ENCODE measurements around the gene PAK1. TPM values are rescaled to one million over a fixed set of nuclear protein-coding genes. Genes with fewer than 3 reads are reported as not detected.

The PAK1 gene
- total RNA-seq, 1 experiment from 2014 or later = 80.0 TPM

- no peak for DNase-seq
- Histone ChIP-seq H3K4me2 (no peak overlapping the region), H3K27ac (no peak overlapping the region), H3K4me1 (replicated peaks; ENCODE audit: insufficient read depth) (no peaks in the 10 kb centered on the region), H3K4me3 (no peak overlapping the region), H3K27me3 (ENCODE audit: insufficient read depth, low read depth) (no peaks in the 10 kb centered on the region), H2AFZ (no peak overlapping the region), H3K9me3 (ENCODE audit: insufficient read depth, low read depth) (no peaks in the 10 kb centered on the region), H3K36me3 (ENCODE audit: low read depth) (no peaks in the 10 kb centered on the region), H4K20me1 (ENCODE audit: insufficient read depth) (no peaks in the 10 kb centered on the region), H3K79me2 (ENCODE audit: low read depth) (no peaks in the 10 kb centered on the region), H3K9me2 (ENCODE audit: insufficient read depth) (no peaks in the 10 kb centered on the region), H3F3A (ENCODE audit: insufficient read depth, low read depth) (no peaks in the 10 kb centered on the region)
- ChIA-PET CTCF (no interaction called here), POLR2A (ENCODE audit: unreplicated experiment) (no interaction called here)
- TF ChIP-seq CTCF (conservative IDR thresholded peaks at IDR 0.05) = no peak
- no peak for TF ChIP-seq EZH2 (IDR thresholded peaks at IDR 0.05; ENCODE audit: low read depth)
- intact Hi-C loops (cut with micrococcal nuclease; ENCODE audit: unreplicated experiment) = no loop called here
- BruUV-seq (replicated peaks) = no TSS peak
Observed at GRCh38 chr11:77316733-77317342, 157.1 kb downstream of the PAK1 start.

GRCh38 chr11:77312107-77312506, 161.8 kb downstream of the PAK1 start:
- intact Hi-C loops (cut with micrococcal nuclease; ENCODE audit: unreplicated experiment) = no loop called here
- no peak overlapping the region for H3K27ac ChIP-seq
- no peaks in the 10 kb centered on the region for H3K36me3 ChIP-seq (ENCODE audit: low read depth)
- ChIA-PET CTCF (no interaction called here), POLR2A (ENCODE audit: unreplicated experiment) (interaction anchor here (0.6 kb wide), 1 partner anchor 12 kb away, joined by 10 read pairs; no protein-coding TSS in a partner anchor)
- no peak for DNase-seq
- no peaks in the 10 kb centered on the region for H3K9me3 ChIP-seq (ENCODE audit: insufficient read depth, low read depth)
- no TSS peak for BruUV-seq (replicated peaks)
- no peaks in the 10 kb centered on the region for H3K4me1 ChIP-seq (replicated peaks; ENCODE audit: insufficient read depth)
- no peak overlapping the region for H2AFZ ChIP-seq
- H3K27me3 ChIP-seq (ENCODE audit: insufficient read depth, low read depth) = no peaks in the 10 kb centered on the region
- H4K20me1 ChIP-seq (ENCODE audit: insufficient read depth) = no peaks in the 10 kb centered on the region
- H3K4me3 ChIP-seq = no peak overlapping the region
- no peak overlapping the region for H3K4me2 ChIP-seq
- no peaks in the 10 kb centered on the region for H3F3A ChIP-seq (ENCODE audit: insufficient read depth, low read depth)
- no peaks in the 10 kb centered on the region for H3K9me2 ChIP-seq (ENCODE audit: insufficient read depth)
- TF ChIP-seq EZH2 (IDR thresholded peaks at IDR 0.05; ENCODE audit: low read depth) = no peak
- TF ChIP-seq CTCF (conservative IDR thresholded peaks at IDR 0.05) = no peak
- no peaks in the 10 kb centered on the region for H3K79me2 ChIP-seq (ENCODE audit: low read depth)

- TF ChIP-seq EZH2 (IDR thresholded peaks at IDR 0.05; ENCODE audit: low read depth) (no peak), CTCF (conservative IDR thresholded peaks at IDR 0.05) (no peak)
- Histone ChIP-seq H3K27me3 (ENCODE audit: insufficient read depth, low read depth) (no peaks in the 10 kb centered on the region), H3K4me2 (no peak overlapping the region), H3K9me3 (ENCODE audit: insufficient read depth, low read depth) (no peaks in the 10 kb centered on the region), H3K79me2 (ENCODE audit: low read depth) (no peaks in the 10 kb centered on the region), H2AFZ (no peak overlapping the region), H3K4me1 (replicated peaks; ENCODE audit: insufficient read depth) (no peaks in the 10 kb centered on the region), H3K4me3 (no peak overlapping the region), H3K9me2 (ENCODE audit: insufficient read depth) (no peaks in the 10 kb centered on the region), H3K27ac (no peak overlapping the region), H3K36me3 (ENCODE audit: low read depth) (no peaks in the 10 kb centered on the region), H3F3A (ENCODE audit: insufficient read depth, low read depth) (no peaks in the 10 kb centered on the region), H4K20me1 (ENCODE audit: insufficient read depth) (no peaks in the 10 kb centered on the region)
- DNase-seq = no peak
- ChIA-PET CTCF (no interaction called here), POLR2A (ENCODE audit: unreplicated experiment) (interaction anchor here (0.6 kb wide), 1 partner anchor 12 kb away, joined by 10 read pairs; no protein-coding TSS in a partner anchor)
- no TSS peak for BruUV-seq (replicated peaks)
- intact Hi-C loops (cut with micrococcal nuclease; ENCODE audit: unreplicated experiment) = no loop called here
Observed at GRCh38 chr11:77311701-77312100, 162.2 kb downstream of the PAK1 start.
